Activated naive CD8-positive, alpha-beta T cell (primary cell): ENCODE data around the gene SHROOM1.

Experiments used
- H3K27ac Mint-ChIP-seq: one replicate; pipeline ENCODE4 v1.8.0; 2021; ENCODE audit warnings: mixed read lengths
- H3K27me3 Mint-ChIP-seq: one replicate; pipeline ENCODE4 v1.8.0; 2021; ENCODE audit warnings: mixed read lengths
- H3K36me3 Mint-ChIP-seq: one replicate; pipeline ENCODE4 v1.8.0; 2021; ENCODE audit warnings: mixed read lengths
- H3K4me1 Mint-ChIP-seq: one replicate; pipeline ENCODE4 v1.8.0; 2021; ENCODE audit warnings: low read depth, mixed read lengths
- H3K4me3 Mint-ChIP-seq: one replicate; pipeline ENCODE4 v1.8.0; 2021; ENCODE audit warnings: mild to moderate bottlenecking, mixed read lengths
- H3K9me3 Mint-ChIP-seq: one replicate; pipeline ENCODE4 v1.8.0; 2021; ENCODE audit warnings: low read depth, mixed read lengths

The SHROOM1 gene, protein sequence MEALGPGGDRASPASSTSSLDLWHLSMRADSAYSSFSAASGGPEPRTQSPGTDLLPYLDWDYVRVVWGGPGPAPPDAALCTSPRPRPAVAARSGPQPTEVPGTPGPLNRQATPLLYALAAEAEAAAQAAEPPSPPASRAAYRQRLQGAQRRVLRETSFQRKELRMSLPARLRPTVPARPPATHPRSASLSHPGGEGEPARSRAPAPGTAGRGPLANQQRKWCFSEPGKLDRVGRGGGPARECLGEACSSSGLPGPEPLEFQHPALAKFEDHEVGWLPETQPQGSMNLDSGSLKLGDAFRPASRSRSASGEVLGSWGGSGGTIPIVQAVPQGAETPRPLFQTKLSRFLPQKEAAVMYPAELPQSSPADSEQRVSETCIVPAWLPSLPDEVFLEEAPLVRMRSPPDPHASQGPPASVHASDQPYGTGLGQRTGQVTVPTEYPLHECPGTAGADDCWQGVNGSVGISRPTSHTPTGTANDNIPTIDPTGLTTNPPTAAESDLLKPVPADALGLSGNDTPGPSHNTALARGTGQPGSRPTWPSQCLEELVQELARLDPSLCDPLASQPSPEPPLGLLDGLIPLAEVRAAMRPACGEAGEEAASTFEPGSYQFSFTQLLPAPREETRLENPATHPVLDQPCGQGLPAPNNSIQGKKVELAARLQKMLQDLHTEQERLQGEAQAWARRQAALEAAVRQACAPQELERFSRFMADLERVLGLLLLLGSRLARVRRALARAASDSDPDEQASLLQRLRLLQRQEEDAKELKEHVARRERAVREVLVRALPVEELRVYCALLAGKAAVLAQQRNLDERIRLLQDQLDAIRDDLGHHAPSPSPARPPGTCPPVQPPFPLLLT

DNA sequence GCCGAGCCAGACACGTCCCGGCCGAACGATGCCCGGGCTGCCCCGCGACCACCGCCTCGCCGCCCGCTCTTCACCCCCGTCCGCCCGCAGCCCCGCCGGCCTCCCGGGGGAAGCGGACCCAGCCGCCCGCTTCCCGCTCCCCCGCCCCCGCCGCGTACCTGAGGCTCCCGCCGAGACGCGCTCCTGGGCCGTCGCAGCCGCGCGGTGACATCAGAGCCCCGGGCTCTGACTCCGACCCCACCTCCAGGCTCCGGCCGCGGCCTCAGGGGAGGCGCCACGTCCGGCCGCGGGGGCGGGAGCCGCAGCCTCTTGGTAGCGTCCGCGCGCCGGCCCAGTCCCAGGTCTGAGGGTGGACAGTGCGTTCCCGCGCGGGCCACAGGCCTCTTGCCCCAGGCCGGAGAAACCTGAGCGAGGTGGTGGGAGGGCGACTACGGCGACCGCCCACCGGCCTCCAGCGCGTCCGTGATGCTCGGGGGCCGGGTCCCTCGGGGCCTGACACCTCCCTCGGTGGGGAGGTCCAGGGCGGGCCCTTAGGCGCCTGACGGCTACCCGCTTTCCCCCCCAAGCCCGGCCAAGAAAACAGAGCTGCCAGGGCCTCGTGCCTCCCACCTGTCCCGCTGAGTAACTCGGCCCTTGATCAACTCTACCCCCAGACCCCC is at the start of gene SHROOM1:
Gene SHROOM1 (minus strand): TSS at position 212 of the 659 bp plus-strand sequence. CDS start 4,507 bp downstream, outside the sequence.
- no peak within 1 kb of the TSS for H3K27ac Mint-ChIP-seq
- no peaks in the 10 kb centered on the region for H3K36me3 Mint-ChIP-seq
- H3K4me1 Mint-ChIP-seq, result peaks cover 8% of the 10 kb centered on the region
- H3K4me3 Mint-ChIP-seq, result peak within 1 kb of the TSS; percentile 84
- peaks cover 25% of the 10 kb centered on the region for H3K27me3 Mint-ChIP-seq
- H3K9me3 Mint-ChIP-seq, result no peaks in the 10 kb centered on the region

DNA sequence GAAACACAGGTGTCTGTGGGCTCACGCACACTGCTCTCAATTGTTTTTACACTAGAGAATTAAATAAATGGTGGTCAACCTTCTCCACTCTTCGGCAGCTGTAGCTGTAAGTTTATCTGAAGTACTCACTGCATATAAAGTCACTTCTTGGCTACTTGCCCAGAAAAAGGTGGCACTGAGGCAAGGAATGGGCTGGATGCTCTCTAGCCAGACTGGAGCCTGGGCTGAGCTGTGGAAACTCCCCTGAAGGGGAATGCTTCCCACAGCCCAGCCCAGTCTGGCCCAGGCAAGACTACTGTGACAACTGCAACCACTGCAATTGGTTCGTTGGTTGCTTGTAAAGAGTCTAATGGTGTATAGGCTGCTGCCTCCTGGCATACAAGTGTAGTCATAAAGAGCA is 47.5 kb upstream of the SHROOM1 start:
- peaks cover 6% of the 10 kb centered on the region for H3K36me3 Mint-ChIP-seq

DNA sequence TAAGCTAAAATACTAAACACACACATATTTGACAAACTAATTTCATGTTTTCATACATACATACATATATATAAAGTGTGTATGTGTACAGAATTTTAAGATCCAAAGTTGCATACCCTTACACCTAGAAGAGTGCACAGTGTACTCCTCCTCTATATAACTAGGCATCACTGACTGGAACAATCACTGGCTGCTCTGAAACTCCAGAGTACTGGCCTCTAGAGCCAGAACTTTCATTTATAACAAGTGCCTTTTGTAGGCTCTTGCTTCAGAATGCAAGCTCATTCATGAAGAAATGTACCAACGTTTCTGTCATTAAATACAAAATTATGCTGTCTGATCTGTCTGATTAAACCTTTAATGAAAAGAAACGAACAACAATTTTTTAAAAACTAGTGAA is 47.0 kb upstream of the SHROOM1 start:
- Mint-ChIP-seq H3K27me3 (no peaks in the 10 kb centered on the region), H3K27ac (no peak overlapping the region), H3K9me3 (no peaks in the 10 kb centered on the region), H3K4me3 (no peak overlapping the region), H3K4me1 (no peaks in the 10 kb centered on the region), H3K36me3 (peaks cover 6% of the 10 kb centered on the region)

More for the DNA sequence above, 47.5 kb upstream of the SHROOM1 start:
- Mint-ChIP-seq H3K4me3 (no peak overlapping the region), H3K27me3 (no peaks in the 10 kb centered on the region), H3K27ac (no peak overlapping the region), H3K4me1 (no peaks in the 10 kb centered on the region), H3K9me3 (no peaks in the 10 kb centered on the region)

DNA sequence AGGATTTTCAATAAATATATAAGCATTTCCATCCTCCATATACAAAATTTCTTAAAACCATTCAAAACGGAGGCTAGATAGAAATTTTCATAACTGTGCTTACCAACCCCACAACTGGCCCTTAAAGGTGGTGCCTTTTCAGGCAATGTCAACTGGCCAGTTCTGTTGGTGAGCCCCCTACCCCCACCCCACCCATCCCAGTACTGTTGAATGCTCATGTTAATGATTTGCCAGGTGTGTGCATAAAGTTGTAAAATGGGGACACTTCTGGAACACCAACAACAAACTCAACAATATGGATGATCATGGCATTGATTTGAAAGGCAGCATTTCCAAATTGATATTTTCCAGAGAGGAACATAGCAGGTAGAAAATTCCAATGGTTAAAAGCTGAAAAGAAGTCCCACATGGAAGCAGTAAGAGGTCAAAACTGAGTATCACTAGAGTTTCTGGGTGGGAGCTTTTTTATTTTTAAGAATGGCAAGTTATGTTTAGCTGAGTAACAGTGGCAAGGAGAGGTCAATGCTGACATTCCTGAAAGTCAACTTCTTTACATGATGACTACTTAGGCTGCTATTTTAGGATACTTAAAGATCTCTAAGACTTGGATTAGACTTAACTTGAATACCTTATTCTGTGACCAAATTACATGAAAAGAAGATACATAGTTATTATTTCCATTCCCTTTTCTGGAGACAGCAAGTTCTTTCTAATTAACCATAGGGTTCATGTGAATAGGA is 45.7 kb upstream of the SHROOM1 start:
- Mint-ChIP-seq H3K4me1 (no peaks in the 10 kb centered on the region), H3K27me3 (no peaks in the 10 kb centered on the region), H3K4me3 (no peak overlapping the region), H3K36me3 (peaks cover 6% of the 10 kb centered on the region), H3K9me3 (no peaks in the 10 kb centered on the region), H3K27ac (no peak overlapping the region)

DNA sequence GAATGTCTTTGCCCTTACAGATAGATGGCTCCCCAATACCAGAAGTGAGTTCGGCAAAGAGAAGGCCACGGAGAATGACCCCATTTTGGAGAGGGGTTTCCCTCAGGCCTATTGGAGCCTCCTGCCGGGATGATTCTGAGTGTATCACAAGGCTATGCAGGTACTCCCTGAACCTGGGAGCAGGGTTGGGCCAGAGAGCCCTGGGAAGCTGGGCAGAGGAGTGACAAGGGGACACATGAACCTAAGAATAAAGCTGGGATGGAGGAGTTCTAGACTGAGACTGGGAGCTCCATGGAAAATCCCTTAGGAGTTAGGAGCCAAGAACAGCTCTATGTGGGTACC is 43.5 kb upstream of the SHROOM1 start:
- H3K9me3 Mint-ChIP-seq, result no peaks in the 10 kb centered on the region
- H3K36me3 Mint-ChIP-seq, result peaks cover 4% of the 10 kb centered on the region
- H3K27ac Mint-ChIP-seq, result peak overlapping the region; percentile 34
- H3K27me3 Mint-ChIP-seq, result no peaks in the 10 kb centered on the region
- H3K4me3 Mint-ChIP-seq, result no peak overlapping the region
- peaks cover 3% of the 10 kb centered on the region for H3K4me1 Mint-ChIP-seq

DNA sequence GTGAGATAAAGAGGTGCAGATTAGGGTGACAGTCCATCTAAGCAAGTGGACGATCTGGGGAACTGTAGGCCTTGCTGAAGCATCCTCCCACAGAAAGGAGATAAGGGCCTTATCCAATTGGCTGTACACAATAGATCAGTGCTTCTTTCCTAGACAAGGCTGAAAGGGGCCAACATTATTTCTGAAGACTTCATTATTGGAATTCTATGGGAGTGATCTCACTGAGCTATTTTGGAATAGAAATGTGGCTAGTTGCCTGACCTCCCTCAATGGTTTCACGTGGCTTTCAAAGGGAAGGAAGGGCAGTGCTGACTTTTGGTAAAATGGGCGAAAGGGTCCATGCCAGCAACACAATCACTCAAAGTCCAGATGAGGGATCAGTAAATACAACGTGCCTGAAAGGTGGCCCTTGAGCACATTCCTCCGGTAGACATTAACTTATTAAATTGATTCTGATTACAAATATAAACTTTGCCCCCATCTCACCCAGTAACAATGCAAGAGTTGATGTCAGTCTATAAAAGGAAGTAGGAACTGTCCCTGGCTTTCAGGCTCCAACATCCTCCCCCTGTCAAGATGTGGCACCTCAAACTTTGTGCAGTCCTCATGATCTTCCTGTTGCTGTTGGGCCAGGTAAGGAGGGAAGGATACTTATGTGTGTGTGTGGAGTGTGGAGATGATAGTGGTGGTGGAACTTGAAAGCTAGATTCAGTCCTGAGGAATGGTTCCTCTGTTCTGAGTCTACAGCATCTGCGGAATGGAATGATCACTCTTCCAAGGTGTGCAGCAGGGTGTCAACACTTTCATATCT is 42.9 kb upstream of the SHROOM1 start, which contains the start of gene LEAP2:
Gene LEAP2 (plus strand): TSS at position 550 of the 811 bp plus-strand sequence. CDS start 27 bp downstream, at position 577.
- peak within 1 kb of the TSS; percentile 50 for H3K27ac Mint-ChIP-seq
- peaks cover 6% of the 10 kb centered on the region for H3K36me3 Mint-ChIP-seq
- H3K4me1 Mint-ChIP-seq, result peaks cover 6% of the 10 kb centered on the region
- no peaks in the 10 kb centered on the region for H3K9me3 Mint-ChIP-seq
- H3K4me3 Mint-ChIP-seq, result no peak within 1 kb of the TSS
- no peaks in the 10 kb centered on the region for H3K27me3 Mint-ChIP-seq

DNA sequence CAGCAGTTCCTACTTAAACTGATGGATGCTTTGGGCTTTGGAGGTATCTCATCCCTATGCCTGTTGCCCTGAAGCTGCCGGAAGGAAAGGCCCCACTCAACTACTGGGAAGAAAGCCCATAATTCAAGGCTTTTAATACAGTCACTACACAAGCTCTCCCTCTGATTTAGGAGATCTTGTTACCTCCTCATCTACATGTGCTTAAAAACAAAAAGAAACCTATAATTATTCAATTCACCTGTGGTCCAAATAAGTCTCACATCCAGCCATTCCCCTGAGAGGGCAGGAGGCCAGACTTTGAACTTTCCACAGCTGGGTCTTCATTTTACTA is 42.3 kb upstream of the SHROOM1 start:
- Mint-ChIP-seq H3K9me3 (no peaks in the 10 kb centered on the region), H3K27me3 (no peaks in the 10 kb centered on the region), H3K4me3 (no peak overlapping the region), H3K27ac (peak overlapping the region; percentile 50), H3K4me1 (peaks cover 7% of the 10 kb centered on the region), H3K36me3 (peaks cover 8% of the 10 kb centered on the region)

DNA sequence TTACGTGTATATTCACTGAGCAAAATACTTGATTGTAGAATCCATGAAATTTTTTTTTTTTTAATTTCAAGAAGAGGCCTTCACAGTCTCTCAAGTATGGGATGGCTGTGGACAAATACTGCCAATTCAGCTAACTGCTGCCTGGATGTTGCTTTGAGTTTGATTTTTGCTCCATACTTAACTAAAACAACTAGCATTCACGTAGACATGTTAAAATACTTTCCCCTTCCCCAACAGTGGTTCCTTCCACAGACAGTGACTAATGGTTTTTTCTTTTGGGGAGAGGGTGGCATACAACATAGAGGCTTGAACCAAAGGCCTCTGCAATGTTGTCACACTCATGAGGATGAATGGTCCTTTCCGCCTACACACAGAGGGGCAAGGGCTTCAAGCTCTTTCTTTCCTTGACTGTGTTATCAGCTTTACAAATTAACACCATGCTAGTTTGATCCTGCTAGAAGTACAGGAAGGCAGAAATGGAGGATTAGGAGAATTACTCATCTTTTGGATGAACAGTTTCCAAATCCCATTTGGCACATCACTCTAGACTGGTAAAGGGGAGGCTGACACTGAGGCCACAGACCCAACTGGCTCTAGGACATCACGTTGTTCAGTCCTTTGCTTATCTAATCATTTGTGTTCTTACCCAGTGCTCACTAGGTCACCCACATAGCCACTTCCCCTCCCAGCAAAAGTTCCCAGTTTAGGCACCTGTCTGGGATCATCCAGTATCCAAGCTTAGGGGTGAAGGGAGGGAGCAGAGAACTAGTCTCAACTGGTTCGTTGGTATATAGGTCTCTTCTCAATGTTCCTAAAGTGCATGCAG is 41.2 kb upstream of the SHROOM1 start:
- H3K9me3 Mint-ChIP-seq, result no peaks in the 10 kb centered on the region
- H3K27ac Mint-ChIP-seq, result peak overlapping the region; percentile 46
- H3K36me3 Mint-ChIP-seq, result peaks cover 10% of the 10 kb centered on the region
- H3K4me3 Mint-ChIP-seq, result no peak overlapping the region
- no peaks in the 10 kb centered on the region for H3K27me3 Mint-ChIP-seq
- peaks cover 15% of the 10 kb centered on the region for H3K4me1 Mint-ChIP-seq

DNA sequence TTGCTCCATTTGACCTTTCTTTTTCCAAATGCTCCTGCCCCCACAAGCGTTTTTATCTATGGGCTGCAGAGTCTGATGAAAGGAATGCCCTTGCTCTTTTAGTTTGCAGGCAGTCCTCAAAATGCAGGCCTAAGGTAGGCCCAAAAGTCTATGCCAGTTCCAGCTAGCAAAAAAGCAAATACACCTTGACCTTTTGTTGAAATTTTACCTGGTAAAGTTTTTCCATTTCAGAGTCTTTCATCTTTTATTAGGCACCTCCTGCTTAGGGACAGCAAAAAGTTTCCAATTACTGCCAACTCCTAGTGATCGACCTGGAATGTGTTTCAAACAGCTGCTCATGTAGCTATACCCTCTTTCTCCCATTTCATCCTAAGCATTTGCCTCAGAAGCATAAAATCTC is 40.4 kb upstream of the SHROOM1 start:
- Mint-ChIP-seq H3K4me3 (no peak overlapping the region), H3K27ac (peak overlapping the region; percentile 46), H3K9me3 (no peaks in the 10 kb centered on the region), H3K36me3 (peaks cover 14% of the 10 kb centered on the region), H3K4me1 (peaks cover 21% of the 10 kb centered on the region), H3K27me3 (no peaks in the 10 kb centered on the region)

DNA sequence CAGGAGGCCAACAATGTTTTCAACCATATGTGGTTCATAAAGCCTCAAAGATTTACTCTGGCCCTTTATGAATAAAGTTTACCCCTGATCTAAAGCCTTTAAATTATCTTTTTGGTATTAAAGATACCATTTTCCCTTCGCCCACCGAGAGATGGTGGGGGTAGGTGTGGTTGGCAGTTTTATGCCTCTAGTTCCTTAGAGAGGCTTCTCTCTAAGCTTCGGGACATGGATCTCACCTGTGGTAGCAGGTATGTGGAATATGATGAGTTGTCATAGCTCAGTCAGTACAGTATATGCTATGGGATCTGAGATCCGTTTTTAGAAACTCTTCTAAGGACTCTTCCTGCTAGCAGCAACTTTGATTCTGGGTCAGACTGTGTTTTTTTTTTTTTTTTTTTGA is 38.3 kb upstream of the SHROOM1 start:
- H3K36me3 Mint-ChIP-seq, result peaks cover 14% of the 10 kb centered on the region
- H3K4me1 Mint-ChIP-seq, result peaks cover 28% of the 10 kb centered on the region
- peak overlapping the region; percentile 76 for H3K27ac Mint-ChIP-seq
- H3K27me3 Mint-ChIP-seq, result no peaks in the 10 kb centered on the region
- no peaks in the 10 kb centered on the region for H3K9me3 Mint-ChIP-seq
- peak overlapping the region; percentile 100 for H3K4me3 Mint-ChIP-seq

DNA sequence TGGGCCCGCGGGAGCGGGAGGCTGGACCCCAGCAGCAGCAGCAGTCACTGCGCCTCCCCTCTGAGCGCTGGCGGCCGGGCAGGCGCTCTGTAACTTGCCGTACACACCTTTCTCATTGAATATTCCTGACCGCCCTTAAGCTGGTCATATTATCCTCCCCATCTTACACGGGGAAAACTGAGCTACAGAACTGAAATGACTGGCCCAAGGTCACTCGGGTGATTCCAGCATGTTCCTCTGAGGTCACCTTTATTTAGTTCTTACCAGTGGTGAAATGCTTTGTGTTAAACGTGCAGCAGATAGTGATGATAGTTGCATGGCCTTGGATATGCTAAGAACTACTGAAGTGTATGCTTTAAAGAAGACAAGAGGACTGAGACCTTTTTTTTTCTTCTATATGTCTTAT is 36.6 kb upstream of the SHROOM1 start:
- no peaks in the 10 kb centered on the region for H3K27me3 Mint-ChIP-seq
- H3K36me3 Mint-ChIP-seq, result peaks cover 10% of the 10 kb centered on the region
- peaks cover 28% of the 10 kb centered on the region for H3K4me1 Mint-ChIP-seq
- no peaks in the 10 kb centered on the region for H3K9me3 Mint-ChIP-seq
- peak overlapping the region; percentile 100 for H3K27ac Mint-ChIP-seq
- peak overlapping the region; percentile 100 for H3K4me3 Mint-ChIP-seq

DNA sequence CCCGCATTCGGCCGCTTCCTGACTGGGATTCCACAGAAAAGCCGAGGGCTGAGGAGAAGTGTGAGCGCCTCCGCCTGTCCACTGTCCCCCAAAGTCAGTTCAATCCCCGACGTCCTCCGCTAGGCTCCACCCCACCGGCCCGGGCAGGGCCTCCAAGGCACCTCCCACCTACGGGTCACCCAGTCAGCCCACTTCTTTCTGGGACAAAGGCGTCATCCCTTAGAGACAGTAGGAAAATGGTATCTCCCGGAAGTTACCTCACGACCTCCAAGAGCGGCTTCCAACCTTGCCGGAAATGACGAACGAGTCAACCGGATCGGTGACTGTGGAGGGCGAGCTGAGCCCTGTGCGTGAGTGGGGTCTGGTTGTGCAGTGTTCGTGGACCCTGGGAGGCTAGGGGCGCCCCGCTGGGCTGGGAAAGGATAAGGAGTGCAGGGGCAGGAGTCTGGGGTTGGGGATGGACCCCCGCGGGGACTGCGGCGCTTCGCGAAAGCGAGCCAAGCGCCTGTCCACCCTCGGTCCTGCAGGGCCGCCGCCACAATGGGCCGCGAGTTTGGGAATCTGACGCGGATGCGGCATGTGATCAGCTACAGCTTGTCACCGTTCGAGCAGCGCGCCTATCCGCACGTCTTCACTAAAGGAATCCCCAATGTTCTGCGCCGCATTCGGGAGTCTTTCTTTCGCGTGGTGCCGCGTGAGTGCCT is 36.0 kb upstream of the SHROOM1 start, which contains the start of the genes GDF9 and UQCRQ:
Gene GDF9 (minus strand): TSS at position 128 of the 704 bp plus-strand sequence. CDS start 1,936 bp downstream, outside the sequence.
Gene UQCRQ (plus strand): TSS at position 301 of the 704 bp plus-strand sequence. CDS start 240 bp downstream, at position 541.
- Mint-ChIP-seq H3K27me3 (no peaks in the 10 kb centered on the region), H3K4me1 (peaks cover 28% of the 10 kb centered on the region), H3K4me3 (peak within 1 kb of the TSS; percentile 100), H3K36me3 (peaks cover 10% of the 10 kb centered on the region), H3K27ac (peak within 1 kb of the TSS; percentile 100), H3K9me3 (no peaks in the 10 kb centered on the region)
